Neuronal stem cell (in vitro differentiated cells): Measurements from ENCODE around the gene MCF2L2.
A peak's percentile ranks its signal among the peaks of the same experiment; 100 is the strongest.

Source experiments
- DNase-seq: peaks from one replicate; pipeline ENCODE4 v3.0.0-alpha.2; 2013; ENCODE audit warnings: low spot score
- H2AFZ ChIP-seq: one replicate; pipeline ENCODE4 v1.6.1; 2013; ENCODE audit warnings: mild to moderate bottlenecking, low read length, inconsistent platforms
- H2AK5ac ChIP-seq: 2 replicates; pipeline ENCODE4 v1.6.1; 2013; ENCODE audit warnings: low read depth, mild to moderate bottlenecking, inconsistent platforms, low read length, moderate library complexity, mixed read lengths
- H2BK120ac ChIP-seq: 2 replicates; pipeline ENCODE4 v1.6.1; 2013; ENCODE audit warnings: low read depth, mild to moderate bottlenecking, inconsistent platforms, low read length, moderate library complexity, mixed read lengths
- H2BK12ac ChIP-seq: one replicate; pipeline ENCODE4 v1.6.1; 2013; ENCODE audit warnings: low read length, inconsistent platforms
- H2BK15ac ChIP-seq: 2 replicates; pipeline ENCODE4 v1.6.1; 2013; ENCODE audit warnings: mild to moderate bottlenecking, low read length, inconsistent platforms, mixed read lengths
- H2BK5ac ChIP-seq: one replicate; pipeline ENCODE4 v1.6.1; 2013; ENCODE audit warnings: inconsistent platforms, mild to moderate bottlenecking, low read length, moderate library complexity
- H3K14ac ChIP-seq: one replicate; pipeline ENCODE4 v1.6.1; 2013; ENCODE audit warnings: low read length, inconsistent platforms
- H3K18ac ChIP-seq: 2 replicates; pipeline ENCODE4 v1.6.1; 2013; ENCODE audit warnings: low read length, inconsistent platforms
- H3K23ac ChIP-seq: 2 replicates; pipeline ENCODE4 v1.6.1; 2013; ENCODE audit warnings: low read depth, mild to moderate bottlenecking, mixed read lengths, low read length, inconsistent platforms; ENCODE audit not compliant: poor library complexity
- H3K27ac ChIP-seq: replicated peaks from 3 replicates; pipeline ENCODE4 v1.5.1; 2013; ENCODE audit warnings: low read length, inconsistent platforms
- H3K27me3 ChIP-seq, 3 experiments: 2 replicates each; pipeline ENCODE4 v1.6.1; 2013; ENCODE audit warnings: low read length in 3 of 3, mild to moderate bottlenecking in 2 of 3, inconsistent platforms in 1 of 3, low read depth in 1 of 3, mixed read lengths in 1 of 3, moderate library complexity in 1 of 3; ENCODE audit not compliant: control insufficient read depth in 3 of 3, insufficient read depth in 3 of 3
- H3K36me3 ChIP-seq, 2 donors: replicated peaks in 1 of 2; 2 replicates each; pipeline ENCODE4 v1.6.1; 2013; ENCODE audit warnings: low read length in 2 of 2; ENCODE audit not compliant: control insufficient read depth in 2 of 2, insufficient read depth in 2 of 2
- H3K4ac ChIP-seq: 2 replicates; pipeline ENCODE4 v1.6.1; 2013; ENCODE audit warnings: inconsistent platforms, mild to moderate bottlenecking, low read length, moderate library complexity
- H3K4me1 ChIP-seq, 2 donors: 1 replicate in 1 of 2; 2 replicates in 1 of 2; pipeline ENCODE4 v1.6.1; 2013; ENCODE audit warnings: low read length in 2 of 2, low read depth in 1 of 2; ENCODE audit not compliant: control insufficient read depth in 2 of 2, insufficient read depth in 1 of 2
- H3K4me2 ChIP-seq: one replicate; pipeline ENCODE4 v1.6.1; 2013; ENCODE audit warnings: mild to moderate bottlenecking, low read length, inconsistent platforms; ENCODE audit not compliant: insufficient read depth, poor library complexity, severe bottlenecking
- H3K4me3 ChIP-seq, 2 donors: 2 replicates each; pipeline ENCODE4 v1.5.1; 2013; ENCODE audit warnings: low read length in 2 of 2, mild to moderate bottlenecking in 2 of 2, inconsistent platforms in 1 of 2, moderate library complexity in 1 of 2
- H3K79me1 ChIP-seq: one replicate; pipeline ENCODE4 v1.6.1; 2013; ENCODE audit warnings: low read depth, mild to moderate bottlenecking, inconsistent platforms, low read length, moderate library complexity
- H3K9ac ChIP-seq: one replicate; pipeline ENCODE4 v1.6.1; 2013; ENCODE audit warnings: mild to moderate bottlenecking, low read depth, low read length, inconsistent platforms; ENCODE audit not compliant: poor library complexity
- H3K9me3 ChIP-seq, 2 donors: replicated peaks in 1 of 2; 2 replicates each; pipeline versions ENCODE3 to v1.6.1; 2013; ENCODE audit warnings: low read length in 2 of 2, mild to moderate bottlenecking in 2 of 2, inconsistent platforms in 1 of 2, low read depth in 1 of 2, mixed read lengths in 1 of 2, moderate library complexity in 1 of 2; ENCODE audit not compliant: control insufficient read depth in 2 of 2, insufficient read depth in 1 of 2
- H4K8ac ChIP-seq: one replicate; pipeline ENCODE4 v1.6.1; 2013; ENCODE audit warnings: low read depth, mild to moderate bottlenecking, inconsistent platforms, low read length, moderate library complexity
- H4K91ac ChIP-seq: one replicate; pipeline ENCODE4 v1.6.1; 2013; ENCODE audit warnings: low read length, low read depth, mild to moderate bottlenecking, inconsistent platforms; ENCODE audit not compliant: poor library complexity
- WGBS, 2 donors: extraction: QIAGEN DNeasy Blood & Tissue Kit; methylation state at CpG; one replicate each; pipeline ENCODE4 v1.1.7; 2013; ENCODE audit warnings: missing lambda C conversion rate in 2 of 2, mixed read lengths in 1 of 2; ENCODE audit not compliant: insufficient read length in 2 of 2, insufficient replicate concordance in 1 of 2; ENCODE audit errors: extremely low coverage in 2 of 2; 5-methylcytosine and 5-hydroxymethylcytosine counted together

The MCF2L2 gene

DNA sequence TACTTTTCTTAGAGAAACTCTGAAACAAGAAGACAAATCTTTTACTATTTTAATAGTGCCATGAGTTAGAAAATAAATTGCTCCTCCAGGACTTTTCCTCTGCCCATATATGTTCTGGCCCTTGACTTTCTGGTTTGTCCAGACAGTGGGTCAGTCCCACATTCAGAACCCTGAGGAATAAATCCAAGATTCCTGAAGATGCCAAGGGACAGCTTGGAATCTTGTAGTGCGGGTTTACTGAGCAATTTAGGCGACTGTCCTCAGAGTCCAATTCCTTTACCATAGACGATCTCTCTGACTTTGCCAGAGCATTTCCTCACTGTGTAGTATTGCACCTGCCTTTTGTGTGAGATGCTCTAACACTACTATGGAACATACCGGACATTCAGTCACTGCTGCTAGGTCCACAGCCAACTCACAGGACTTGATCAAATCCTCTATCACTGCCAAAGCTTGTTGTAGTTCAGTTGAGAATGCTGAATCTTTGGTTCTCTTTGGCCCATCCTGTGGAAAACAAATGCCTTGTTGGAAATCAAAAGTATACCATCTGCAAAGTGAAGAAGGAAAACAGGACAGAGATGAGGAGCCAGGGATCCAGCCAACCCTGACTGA lies 212.7 kb downstream of the MCF2L2 start:
- H3K4me3 ChIP-seq = no peak overlapping the region
- no peak overlapping the region for H3K4ac ChIP-seq
- no peak overlapping the region for H3K23ac ChIP-seq
- no peak overlapping the region for H2AFZ ChIP-seq
- no peak overlapping the region for H2BK12ac ChIP-seq
- no peaks in the 10 kb centered on the region for H3K27me3 ChIP-seq
- peak overlapping the region; percentile 9 for H3K9ac ChIP-seq
- no peak overlapping the region for H4K91ac ChIP-seq
- H2BK120ac ChIP-seq = no peak overlapping the region
- no peak overlapping the region for H3K27ac ChIP-seq
- H2AK5ac ChIP-seq = no peak overlapping the region
- no peak overlapping the region for H4K8ac ChIP-seq
- no CpG with 5 or more reads among the region's 4 CpGs for WGBS, 2 donors
- no peaks in the 10 kb centered on the region for H3K9me3 ChIP-seq
- H3K18ac ChIP-seq = no peak overlapping the region
- H2BK15ac ChIP-seq = no peak overlapping the region
- no peak overlapping the region for H3K4me2 ChIP-seq
- H3K36me3 ChIP-seq = no peaks in the 10 kb centered on the region
- no peak for DNase-seq
- no peaks in the 10 kb centered on the region for H3K4me1 ChIP-seq
- no peaks in the 10 kb centered on the region for H3K79me1 ChIP-seq
- H2BK5ac ChIP-seq = no peak overlapping the region
- H3K14ac ChIP-seq = no peak overlapping the region

DNA sequence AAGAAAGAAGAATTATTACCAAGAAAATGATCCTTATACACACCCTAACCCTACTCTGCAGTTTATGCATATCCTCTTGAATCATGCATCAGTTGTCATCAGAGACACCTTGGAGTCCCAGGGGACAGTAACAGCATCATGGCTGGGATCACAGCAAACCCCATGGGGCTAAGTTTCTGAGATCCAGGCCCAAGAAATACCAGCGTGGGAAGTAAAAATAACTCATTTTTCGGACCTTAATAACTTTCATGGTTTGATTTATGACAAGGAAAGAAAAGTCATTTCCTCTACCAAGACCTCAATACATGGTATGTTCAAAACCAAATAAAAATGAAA lies 214.2 kb downstream of the MCF2L2 start:
- no peak overlapping the region for H2AFZ ChIP-seq
- no peak overlapping the region for H3K9ac ChIP-seq
- no peak overlapping the region for H3K14ac ChIP-seq
- no peak overlapping the region for H3K4me3 ChIP-seq
- no peak overlapping the region for H3K23ac ChIP-seq
- no peak overlapping the region for H3K4ac ChIP-seq
- H2BK15ac ChIP-seq = no peak overlapping the region
- no peaks in the 10 kb centered on the region for H3K27me3 ChIP-seq
- H2BK12ac ChIP-seq = no peak overlapping the region
- no peak overlapping the region for H3K18ac ChIP-seq
- H2BK5ac ChIP-seq = no peak overlapping the region
- H3K4me2 ChIP-seq = no peak overlapping the region
- WGBS, 2 donors = no CpG with 5 or more reads among the region's 2 CpGs
- no peaks in the 10 kb centered on the region for H3K4me1 ChIP-seq
- H3K27ac ChIP-seq = no peak overlapping the region
- no peaks in the 10 kb centered on the region for H3K79me1 ChIP-seq
- H4K91ac ChIP-seq = no peak overlapping the region
- no peak overlapping the region for H2AK5ac ChIP-seq
- no peak overlapping the region for H2BK120ac ChIP-seq
- H3K36me3 ChIP-seq = no peaks in the 10 kb centered on the region
- no peaks in the 10 kb centered on the region for H3K9me3 ChIP-seq
- no peak for DNase-seq
- no peak overlapping the region for H4K8ac ChIP-seq

GRCh38 chr3:183213415-183214276 lies 214.8 kb downstream of the MCF2L2 start:
- Histone ChIP-seq H3K79me1 (no peaks in the 10 kb centered on the region), H2BK12ac (no peak overlapping the region), H2AFZ (no peak overlapping the region), H3K4me2 (no peak overlapping the region), H4K91ac (no peak overlapping the region), H3K4me3 (no peak overlapping the region), H3K14ac (no peak overlapping the region), H3K27me3 (no peaks in the 10 kb centered on the region), H3K23ac (no peak overlapping the region), H3K27ac (no peak overlapping the region), H2BK120ac (no peak overlapping the region), H3K4ac (no peak overlapping the region), H3K9ac (no peak overlapping the region), H2BK5ac (no peak overlapping the region), H3K9me3 (no peaks in the 10 kb centered on the region), H4K8ac (no peak overlapping the region), H3K36me3 (no peaks in the 10 kb centered on the region), H3K4me1 (no peaks in the 10 kb centered on the region), H2AK5ac (no peak overlapping the region), H2BK15ac (no peak overlapping the region), H3K18ac (no peak overlapping the region)
- no CpG with 5 or more reads among the region's 3 CpGs for WGBS, 2 donors
- no peak for DNase-seq

DNA sequence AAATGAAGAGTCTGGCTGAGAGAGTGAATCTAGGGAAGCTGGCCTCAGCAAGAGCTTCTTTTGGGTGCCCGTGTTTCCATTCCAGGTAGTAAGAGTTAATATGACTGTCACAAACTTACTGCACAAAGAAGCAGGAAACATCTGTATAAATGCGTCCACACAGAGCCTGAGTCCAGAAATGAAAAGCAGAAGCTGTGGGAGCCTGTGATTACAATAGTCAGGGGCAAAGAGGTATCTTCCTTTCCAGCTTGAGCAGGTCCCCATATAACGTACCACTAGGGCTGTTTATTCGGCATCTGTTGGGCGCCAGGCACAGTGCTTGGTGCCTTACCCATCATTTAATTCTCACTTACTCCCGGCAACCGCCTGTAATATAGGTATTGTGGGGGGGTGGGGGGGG lies 215.9 kb downstream of the MCF2L2 start:
- Histone ChIP-seq H3K4me2 (no peak overlapping the region), H3K14ac (no peak overlapping the region), H2BK12ac (no peak overlapping the region), H3K4me1 (no peaks in the 10 kb centered on the region), H2BK120ac (no peak overlapping the region), H3K4ac (no peak overlapping the region), H2BK15ac (no peak overlapping the region), H2AFZ (no peak overlapping the region), H3K18ac (no peak overlapping the region), H3K36me3 (no peaks in the 10 kb centered on the region), H4K91ac (no peak overlapping the region), H3K27me3 (peaks cover 0 to 3% (median 0%) of the 10 kb centered on the region in 3 experiments), H3K23ac (no peak overlapping the region), H2BK5ac (no peak overlapping the region), H3K9ac (no peak overlapping the region), H3K27ac (no peak overlapping the region), H3K79me1 (no peaks in the 10 kb centered on the region), H2AK5ac (no peak overlapping the region), H3K4me3 (no peak overlapping the region), H4K8ac (no peak overlapping the region), H3K9me3 (peaks cover 0 to 2% of the 10 kb centered on the region in 2 donors)
- no peak for DNase-seq
- WGBS, 2 donors = no CpG with 5 or more reads among the region's 7 CpGs
